NCI-H748 treated with DMSO at 0.1 percent for 48 hours (cell line): ENCODE results near the gene SDK2.

Experiments used
- DNase-seq: peaks from one replicate; lab custom pipeline; 2025; lab: John Stamatoyannopoulos, UW

Gene SDK2

GRCh38 chr17:73360961-73361761 is 283.1 kb downstream of the SDK2 start:
- DNase-seq, result no peak

- DNase-seq, result no peak
These were observed 284.2 kb downstream of the SDK2 start for GRCh38 chr17:73359987-73360410.

- no peak for DNase-seq
These were observed 284.9 kb downstream of the SDK2 start for GRCh38 chr17:73359352-73359751.

GRCh38 chr17:73358668-73359067 is 285.6 kb downstream of the SDK2 start:
- DNase-seq, result no peak

- DNase-seq, result no peak
These were observed 286.3 kb downstream of the SDK2 start for GRCh38 chr17:73357981-73358380.

- DNase-seq, result no peak
These were observed 286.9 kb downstream of the SDK2 start for GRCh38 chr17:73357318-73357717.

GRCh38 chr17:73356561-73357170 is 287.6 kb downstream of the SDK2 start:
- no peak for DNase-seq

- DNase-seq, result no peak
These were observed 289.6 kb downstream of the SDK2 start for GRCh38 chr17:73354423-73355284.

- no peak for DNase-seq
These were observed 292.0 kb downstream of the SDK2 start for GRCh38 chr17:73352261-73352660.

GRCh38 chr17:73351764-73352163 is 292.5 kb downstream of the SDK2 start:
- no peak for DNase-seq

- no peak for DNase-seq
These were observed 293.4 kb downstream of the SDK2 start for GRCh38 chr17:73350864-73351263.

GRCh38 chr17:73349647-73350046 is 294.6 kb downstream of the SDK2 start:
- no peak for DNase-seq

- no peak for DNase-seq
These were observed 295.1 kb downstream of the SDK2 start for GRCh38 chr17:73349138-73349537.

- DNase-seq, result no peak
These were observed 295.5 kb downstream of the SDK2 start for GRCh38 chr17:73348829-73349095.

GRCh38 chr17:73348018-73348828 is 296.0 kb downstream of the SDK2 start:
- DNase-seq, result no peak

GRCh38 chr17:73347351-73347750 is 296.9 kb downstream of the SDK2 start:
- DNase-seq, result no peak

GRCh38 chr17:73346501-73347162 is 297.6 kb downstream of the SDK2 start:
- DNase-seq, result no peak

GRCh38 chr17:73343739-73344454 is 300.3 kb downstream of the SDK2 start:
- DNase-seq, result no peak

GRCh38 chr17:73343168-73343634 is 301.0 kb downstream of the SDK2 start:
- no peak for DNase-seq

- no peak for DNase-seq
These were observed 301.6 kb downstream of the SDK2 start for GRCh38 chr17:73342541-73343167.
